Measurements from ENCODE around the gene NAXE. TPM values are rescaled to one million over a fixed set of nuclear protein-coding genes. Genes with fewer than 3 reads are reported as not detected.

The NAXE gene
- total and polyA plus RNA-seq, 9 donors = 43.5 to 85.4 (median 65.4) TPM

DNA sequence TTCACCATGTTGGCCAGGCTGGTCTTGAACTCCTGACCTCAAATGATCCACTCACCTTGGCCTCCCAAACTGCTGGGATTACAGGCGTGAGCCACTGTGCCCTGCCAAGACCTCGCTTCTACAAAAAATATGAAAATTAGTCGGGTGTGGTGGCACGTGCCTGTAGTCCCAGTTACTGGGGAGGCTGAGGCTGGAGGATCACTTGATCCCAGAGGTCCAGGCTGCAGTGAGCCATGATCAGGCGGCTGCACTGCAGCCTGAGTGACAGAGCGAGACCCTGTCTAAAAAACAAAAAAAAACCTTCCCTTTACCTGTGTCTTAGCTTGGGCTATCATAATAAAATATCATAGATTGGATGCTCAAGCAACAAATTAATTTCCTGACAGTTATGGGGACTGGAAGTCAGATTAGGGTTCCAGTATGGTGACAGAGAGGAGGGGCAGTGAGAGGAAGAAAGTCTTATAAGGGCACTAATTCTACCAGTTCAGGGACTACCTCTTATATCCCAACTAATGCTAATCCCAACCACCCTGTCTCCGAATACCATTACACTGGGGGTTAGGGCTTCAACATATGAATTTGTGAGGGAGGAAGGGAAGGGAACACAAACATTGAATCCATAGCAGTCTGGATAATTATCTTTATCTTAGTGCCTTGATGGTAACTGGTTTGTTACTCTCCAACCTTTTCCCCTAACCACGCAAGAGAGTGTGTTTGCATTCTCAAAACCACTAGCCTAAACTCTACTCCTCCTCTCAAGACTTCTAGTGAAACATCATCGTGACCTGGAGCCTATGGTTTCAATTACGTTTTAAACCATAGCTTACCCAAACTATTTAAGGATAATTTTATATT lies 1.0 kb upstream of the NAXE start:
- Histone ChIP-seq H3K36me3 (no peaks in the 10 kb centered on the region), H3K27me3 (no peaks in the 10 kb centered on the region), H3K4me3 (no peak overlapping the region), H3K4me1 (ENCODE audit: insufficient read depth) (no peaks in the 10 kb centered on the region), H3K9me3 (no peaks in the 10 kb centered on the region), H3K27ac (peak overlapping the region in 1 of 2 donors; percentile 60)
- TF ChIP-seq, protein P1, sequence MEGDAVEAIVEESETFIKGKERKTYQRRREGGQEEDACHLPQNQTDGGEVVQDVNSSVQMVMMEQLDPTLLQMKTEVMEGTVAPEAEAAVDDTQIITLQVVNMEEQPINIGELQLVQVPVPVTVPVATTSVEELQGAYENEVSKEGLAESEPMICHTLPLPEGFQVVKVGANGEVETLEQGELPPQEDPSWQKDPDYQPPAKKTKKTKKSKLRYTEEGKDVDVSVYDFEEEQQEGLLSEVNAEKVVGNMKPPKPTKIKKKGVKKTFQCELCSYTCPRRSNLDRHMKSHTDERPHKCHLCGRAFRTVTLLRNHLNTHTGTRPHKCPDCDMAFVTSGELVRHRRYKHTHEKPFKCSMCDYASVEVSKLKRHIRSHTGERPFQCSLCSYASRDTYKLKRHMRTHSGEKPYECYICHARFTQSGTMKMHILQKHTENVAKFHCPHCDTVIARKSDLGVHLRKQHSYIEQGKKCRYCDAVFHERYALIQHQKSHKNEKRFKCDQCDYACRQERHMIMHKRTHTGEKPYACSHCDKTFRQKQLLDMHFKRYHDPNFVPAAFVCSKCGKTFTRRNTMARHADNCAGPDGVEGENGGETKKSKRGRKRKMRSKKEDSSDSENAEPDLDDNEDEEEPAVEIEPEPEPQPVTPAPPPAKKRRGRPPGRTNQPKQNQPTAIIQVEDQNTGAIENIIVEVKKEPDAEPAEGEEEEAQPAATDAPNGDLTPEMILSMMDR (IDR thresholded peaks at IDR 0.05) = no peak
- TF ChIP-seq POLR2A (IDR thresholded peaks at IDR 0.05) (no peak), EP300 (IDR thresholded peaks at IDR 0.05) (no peak)
- no peak for DNase-seq
- WGBS, 3 donors = 75 to 83% (median 82%) methylated on average over 10 of the region's 10 CpGs
- intact Hi-C loops (cut with DNase I) = loop anchor here in 1 of 4 donors (5.0 kb wide), 1 partner anchor 133 kb away; no protein-coding TSS in a partner anchor

DNA sequence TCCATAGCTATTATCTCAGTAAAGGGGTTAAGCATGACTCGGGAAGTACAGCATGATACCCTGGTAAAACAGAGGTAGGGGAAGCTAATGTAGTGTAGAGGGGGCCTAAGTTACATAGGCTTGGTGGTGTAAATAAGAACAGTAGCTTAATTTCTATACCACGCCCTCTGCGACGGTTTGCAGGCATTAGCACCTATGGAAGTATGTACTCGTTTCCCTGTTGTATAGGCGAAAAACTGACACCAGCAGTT lies 470 bp upstream of the NAXE start:
- intact Hi-C loops (cut with DNase I) = loop anchor here in 1 of 4 donors (5.0 kb wide), 1 partner anchor 134 kb away; no protein-coding TSS in a partner anchor

DNA sequence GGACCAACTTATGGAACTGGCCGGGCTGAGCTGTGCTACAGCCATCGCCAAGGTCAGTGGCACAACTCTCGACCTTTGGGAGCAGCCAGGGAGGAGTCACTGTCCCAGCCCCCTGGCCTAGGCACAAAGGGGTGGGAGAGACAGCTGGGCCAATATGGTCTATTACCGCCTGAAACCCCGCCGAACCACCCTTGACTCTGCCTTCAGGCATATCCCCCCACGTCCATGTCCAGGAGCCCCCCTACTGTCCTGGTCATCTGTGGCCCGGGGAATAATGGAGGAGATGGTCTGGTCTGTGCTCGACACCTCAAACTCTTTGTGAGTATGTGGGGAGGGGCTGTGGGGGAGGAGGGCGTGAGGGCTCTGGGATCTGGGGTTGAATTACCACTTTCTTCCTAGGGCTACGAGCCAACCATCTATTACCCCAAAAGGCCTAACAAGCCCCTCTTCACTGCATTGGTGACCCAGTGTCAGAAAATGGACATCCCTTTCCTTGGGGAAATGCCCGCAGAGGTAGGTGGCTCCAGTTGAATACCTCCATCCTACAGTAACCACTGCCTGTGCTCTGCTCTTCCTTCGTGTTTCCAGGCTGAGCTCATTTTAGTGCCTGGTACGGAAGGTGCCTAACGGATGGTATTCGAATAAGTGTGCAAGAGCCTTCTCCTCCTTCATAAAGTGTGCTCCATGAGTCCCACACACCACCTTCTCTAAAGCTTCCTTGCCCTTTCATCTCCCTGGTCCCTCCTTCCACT lies 758 bp downstream of the NAXE start:
- DNase-seq = no peak
- peak overlapping the region; percentile 59 to 71 for H3K27ac ChIP-seq
- intact Hi-C loops (cut with DNase I) = loop anchor here in 1 of 4 donors (5.0 kb wide), 1 partner anchor 135 kb away; no protein-coding TSS in a partner anchor
- no peaks in the 10 kb centered on the region for H3K36me3 ChIP-seq
- no peaks in the 10 kb centered on the region for H3K4me1 ChIP-seq (ENCODE audit: insufficient read depth)
- WGBS, 3 donors = 30 to 35% (median 31%) methylated on average over 16 of the region's 16 CpGs
- peak overlapping the region; percentile 51 for H3K4me3 ChIP-seq
- H3K27me3 ChIP-seq = no peaks in the 10 kb centered on the region
- TF ChIP-seq, protein P1 (IDR thresholded peaks at IDR 0.05) = no peak
- TF ChIP-seq POLR2A (IDR thresholded peaks at IDR 0.05) = no peak
- TF ChIP-seq EP300 (IDR thresholded peaks at IDR 0.05) = no peak
- no peaks in the 10 kb centered on the region for H3K9me3 ChIP-seq

More for the DNA sequence above, 470 bp upstream of the NAXE start:
- Histone ChIP-seq H3K4me1 (ENCODE audit: insufficient read depth) (no peaks in the 10 kb centered on the region), H3K4me3 (peak overlapping the region; percentile 51), H3K36me3 (no peaks in the 10 kb centered on the region), H3K9me3 (no peaks in the 10 kb centered on the region), H3K27ac (peak overlapping the region in 1 of 2 donors; percentile 60), H3K27me3 (no peaks in the 10 kb centered on the region)
- no peak for DNase-seq
- no peak for TF ChIP-seq EP300 (IDR thresholded peaks at IDR 0.05)
- TF ChIP-seq, protein P1 (IDR thresholded peaks at IDR 0.05) = no peak
- TF ChIP-seq POLR2A (IDR thresholded peaks at IDR 0.05) = no peak
- WGBS, 3 donors = 15 to 20% (median 19%) methylated on average over 6 of the region's 6 CpGs

DNA sequence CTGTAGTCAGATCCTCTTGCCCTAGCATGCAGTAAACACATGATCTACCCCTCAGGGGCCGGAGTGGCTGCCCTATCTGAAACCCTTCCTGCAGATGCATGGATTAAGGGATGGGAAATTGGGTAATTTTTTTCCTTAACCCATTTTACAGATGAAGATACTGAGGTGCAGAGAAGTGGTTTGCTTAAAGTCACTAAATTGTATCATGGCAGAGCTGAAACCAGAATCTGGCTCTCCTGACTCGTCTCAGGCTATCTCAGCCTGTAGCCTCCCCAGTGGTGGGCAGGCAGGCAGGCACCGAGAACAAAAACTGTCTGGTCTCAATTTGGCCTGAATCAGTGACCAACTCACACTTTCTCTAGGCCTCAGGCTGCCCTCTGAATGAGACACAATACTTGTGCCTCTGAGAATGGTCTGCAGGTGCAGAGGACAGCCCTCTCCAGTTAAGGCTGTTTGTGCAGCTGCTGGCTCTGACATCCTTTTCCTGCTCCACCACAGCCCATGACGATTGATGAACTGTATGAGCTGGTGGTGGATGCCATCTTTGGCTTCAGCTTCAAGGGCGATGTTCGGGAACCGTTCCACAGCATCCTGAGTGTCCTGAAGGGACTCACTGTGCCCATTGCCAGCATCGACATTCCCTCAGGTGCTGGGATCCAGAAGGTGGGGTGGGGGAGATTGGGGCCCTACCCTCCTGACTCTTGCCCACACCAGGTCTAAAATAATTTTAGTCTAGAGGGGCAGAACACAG lies 1.5 kb downstream of the NAXE start:
- Histone ChIP-seq H3K4me3 (no peak overlapping the region), H3K36me3 (no peaks in the 10 kb centered on the region), H3K27me3 (no peaks in the 10 kb centered on the region), H3K9me3 (no peaks in the 10 kb centered on the region), H3K27ac (no peak overlapping the region), H3K4me1 (ENCODE audit: insufficient read depth) (no peaks in the 10 kb centered on the region)
- intact Hi-C loops (cut with DNase I) = loop anchor here in 1 of 4 donors (5.0 kb wide), 1 partner anchor 136 kb away; no protein-coding TSS in a partner anchor
- TF ChIP-seq, protein P1 (IDR thresholded peaks at IDR 0.05) = no peak
- 75 to 84% (median 78%) methylated on average over 8 of the region's 8 CpGs for WGBS, 3 donors
- no peak for DNase-seq
